GM18507 (cell line): ENCODE data around the gene PRKCH.
A peak's percentile ranks its signal among the peaks of the same experiment; 100 is the strongest.

Experiments used
- DNase-seq: peaks from one replicate; pipeline ENCODE4 v3.0.0; 2011; ENCODE audit warnings: low read depth; ENCODE audit not compliant: insufficient read length; ENCODE audit errors: extremely low spot score
- FAIRE-seq: peaks from 2 replicates; lab custom pipeline; 2011; peaks lifted over from hg19 to GRCh38; lab: Jason Lieb, UNC

PRKCH gene

GRCh38 chr14:61477712-61478462 is 156.5 kb downstream of the PRKCH start:
- DNase-seq, result no peak
- FAIRE-seq, result no peak

- no peak for DNase-seq
- peak; percentile 50 for FAIRE-seq
Measured at GRCh38 chr14:61478971-61479473, 157.6 kb downstream of the PRKCH start.

DNA sequence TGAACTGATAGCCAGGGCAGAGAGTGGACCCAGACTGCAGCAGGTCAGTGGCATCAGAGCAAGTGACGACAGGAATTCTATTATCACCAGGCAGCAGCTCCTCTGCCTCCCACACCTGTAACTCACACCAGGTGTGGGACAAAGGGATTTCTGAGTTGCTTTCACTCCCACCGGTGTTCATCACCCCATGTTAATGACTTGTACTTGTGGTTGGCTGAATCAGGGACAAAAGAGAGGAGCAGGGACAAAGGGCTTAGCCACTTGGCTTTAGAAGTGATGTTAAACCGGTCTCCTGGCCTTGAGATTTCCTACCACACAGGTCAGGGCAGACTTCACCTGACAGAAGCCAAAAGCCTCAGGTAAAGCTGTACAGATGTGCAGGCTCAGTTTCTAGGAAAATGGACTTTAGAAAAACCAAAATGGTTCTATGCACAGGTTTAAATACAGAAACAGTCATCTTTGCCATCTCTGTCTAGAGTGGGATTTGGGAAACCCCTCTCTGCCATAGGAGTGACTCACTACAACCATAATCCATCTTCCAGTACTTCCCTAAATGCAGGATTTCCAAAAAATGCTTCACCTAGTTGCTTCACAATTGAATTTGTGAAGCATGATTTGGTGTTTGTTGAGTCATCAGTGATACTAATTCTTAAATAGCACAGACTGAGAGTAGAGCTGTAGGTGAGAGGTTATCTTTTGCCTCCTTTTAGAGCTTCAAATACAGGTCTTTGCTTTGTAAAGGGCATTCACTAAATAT is 158.5 kb downstream of the PRKCH start:
- DNase-seq, result no peak
- FAIRE-seq, result no peak

DNA sequence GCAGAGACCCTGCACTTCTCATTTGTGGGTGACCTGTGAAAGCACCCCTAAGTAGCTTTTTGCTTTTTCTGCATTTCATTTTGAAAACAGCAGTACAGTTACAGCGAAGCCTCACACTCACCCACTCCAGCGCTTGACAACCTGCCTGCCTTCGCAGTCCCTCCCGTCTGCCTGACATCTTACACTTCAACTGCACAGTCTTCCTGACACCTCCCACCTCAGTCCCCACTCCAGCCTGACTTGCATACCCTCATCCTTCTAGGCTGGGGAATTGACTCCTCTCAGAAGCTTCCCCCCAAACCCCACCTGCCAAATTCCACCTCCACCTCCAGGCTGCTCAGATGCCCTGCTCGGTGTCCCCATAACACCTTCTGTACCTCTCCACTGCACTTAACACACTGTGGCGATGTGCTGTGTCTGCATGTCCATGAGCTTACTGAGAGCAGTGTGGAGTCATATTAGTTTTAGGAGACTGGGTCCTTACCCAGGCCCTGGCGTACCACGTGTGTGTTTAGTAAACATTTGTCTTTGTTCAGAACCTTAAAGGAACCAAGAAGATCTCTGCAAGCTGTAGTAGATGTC is 159.4 kb downstream of the PRKCH start:
- FAIRE-seq (no peak), DNase-seq (no peak)

- DNase-seq, result no peak
- no peak for FAIRE-seq
Measured at GRCh38 chr14:61481701-61482100, 160.3 kb downstream of the PRKCH start.

DNA sequence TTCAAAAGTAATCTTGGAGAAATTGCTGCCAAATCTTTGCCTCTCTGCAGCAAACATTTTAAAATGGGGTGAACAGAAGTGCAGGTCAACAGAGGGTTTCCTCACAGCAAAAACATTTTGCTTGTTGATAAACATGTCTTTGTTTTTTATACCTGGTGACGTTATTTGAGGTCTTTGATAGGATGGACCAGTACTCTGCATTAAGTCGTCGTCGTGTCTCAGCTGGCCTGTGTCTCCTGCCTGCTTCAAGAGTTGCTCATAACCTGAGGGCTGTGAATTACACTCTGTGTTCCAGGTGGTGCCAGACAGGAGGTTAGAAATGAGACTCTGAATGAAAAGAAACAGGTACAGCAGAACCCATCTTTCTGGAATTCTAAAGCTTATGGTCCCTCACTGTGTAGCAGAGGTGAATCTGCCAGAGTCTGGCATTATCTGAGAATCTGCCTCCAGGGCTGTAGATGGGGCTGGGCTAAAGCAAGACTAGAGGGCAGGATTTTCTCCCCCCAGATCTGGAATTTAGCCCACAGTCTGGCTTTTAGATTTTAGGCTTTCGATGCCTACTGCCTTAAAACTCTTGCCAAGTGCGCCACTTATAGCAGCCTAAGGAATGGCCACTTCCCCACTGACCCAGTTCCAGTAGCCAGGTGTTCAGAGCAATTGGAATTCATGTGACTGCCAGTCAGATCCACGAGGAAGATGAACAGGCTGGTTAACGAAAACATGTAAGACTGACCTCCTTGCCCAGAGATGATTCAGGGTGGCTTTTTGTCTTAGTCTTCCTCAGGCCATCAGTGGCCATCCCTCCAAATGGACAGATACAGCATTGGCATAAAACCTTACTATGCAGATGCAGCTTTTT is 161.2 kb downstream of the PRKCH start:
- DNase-seq (no peak), FAIRE-seq (no peak)

DNA sequence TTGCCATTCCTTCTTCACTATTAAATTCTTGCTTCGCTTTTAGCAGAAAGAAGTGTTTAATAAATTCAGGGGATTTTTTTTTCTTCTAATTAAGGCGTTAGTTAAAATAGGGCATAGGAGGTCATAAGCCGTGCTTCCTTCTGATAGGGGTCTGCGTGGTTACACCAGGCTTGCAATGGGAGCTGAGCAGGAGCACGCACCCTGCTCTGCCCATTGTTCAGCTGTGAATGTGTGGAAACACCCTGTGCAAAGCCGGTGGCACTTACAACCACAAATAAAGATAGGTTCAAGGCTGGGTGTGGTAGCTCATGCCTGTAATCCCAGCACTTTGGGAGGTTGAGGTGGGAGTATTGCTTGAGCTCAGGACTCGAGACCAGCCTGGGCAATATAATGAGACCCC is 162.1 kb downstream of the PRKCH start:
- no peak for FAIRE-seq
- DNase-seq, result no peak

GRCh38 chr14:61484031-61484430 is 162.7 kb downstream of the PRKCH start:
- no peak for FAIRE-seq
- no peak for DNase-seq

DNA sequence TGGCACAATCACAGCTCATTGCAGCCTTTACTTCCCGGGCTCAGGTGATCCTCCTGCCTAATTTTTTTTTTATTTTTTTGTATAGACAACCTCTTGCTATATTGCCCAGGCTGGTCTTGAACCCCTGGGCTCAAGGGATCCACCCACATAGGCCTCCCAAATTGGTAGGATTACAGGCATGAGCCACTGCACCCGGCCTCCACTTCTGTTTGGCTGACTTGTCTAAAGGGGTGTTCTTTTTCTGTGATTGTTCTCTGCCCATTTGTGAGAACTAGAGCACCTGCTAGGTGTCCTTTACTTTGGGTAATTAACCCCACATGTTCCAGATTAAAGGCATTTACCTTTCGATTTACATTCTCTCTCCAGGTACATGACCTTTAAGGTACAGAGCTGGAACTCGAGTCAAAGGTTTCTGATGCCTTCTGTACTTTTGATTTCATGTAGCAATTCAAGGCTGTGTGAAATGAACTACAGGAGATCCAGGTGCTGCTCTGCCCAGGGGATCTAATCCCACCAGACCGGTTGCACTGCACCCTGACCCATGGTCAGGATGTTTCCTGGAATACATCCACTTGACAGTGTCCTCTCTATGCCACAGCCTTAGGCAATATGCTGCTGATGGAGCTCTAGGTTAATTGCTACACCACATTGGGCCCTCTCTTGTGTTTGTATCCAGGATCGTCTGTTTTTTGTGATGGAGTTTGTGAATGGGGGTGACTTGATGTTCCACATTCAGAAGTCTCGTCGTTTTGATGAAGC is 163.6 kb downstream of the PRKCH start:
- DNase-seq, result no peak
- FAIRE-seq, result no peak

GRCh38 chr14:61485661-61486060 is 164.3 kb downstream of the PRKCH start:
- FAIRE-seq, result no peak
- DNase-seq, result no peak

DNA sequence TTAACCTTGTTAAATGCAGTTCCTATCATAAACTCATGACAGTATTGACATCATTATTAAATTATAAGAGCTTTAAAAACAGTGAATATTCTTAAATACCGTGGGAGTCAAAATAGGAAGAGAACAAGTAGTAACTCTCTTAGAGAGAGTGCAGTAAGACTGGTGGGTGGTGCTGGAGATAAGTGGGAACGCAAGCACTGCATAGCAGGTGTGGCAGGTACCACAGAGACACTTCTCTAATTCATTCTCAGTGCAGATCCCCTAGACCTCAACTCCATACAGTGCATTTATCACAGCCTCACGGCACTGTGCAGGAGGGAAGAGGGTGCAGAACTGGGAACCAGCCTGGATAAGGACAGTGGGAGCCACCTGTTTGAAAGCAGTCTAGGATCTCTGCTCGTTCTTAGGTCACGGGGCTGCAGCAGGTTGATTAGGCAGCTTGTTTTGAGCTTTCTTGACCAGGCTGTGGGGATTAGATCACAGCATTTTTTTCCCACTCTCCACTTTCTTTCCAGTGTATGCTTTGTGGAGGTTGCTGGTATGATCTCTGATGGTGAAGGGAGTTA is 165.6 kb downstream of the PRKCH start:
- no peak for FAIRE-seq
- DNase-seq, result no peak

DNA sequence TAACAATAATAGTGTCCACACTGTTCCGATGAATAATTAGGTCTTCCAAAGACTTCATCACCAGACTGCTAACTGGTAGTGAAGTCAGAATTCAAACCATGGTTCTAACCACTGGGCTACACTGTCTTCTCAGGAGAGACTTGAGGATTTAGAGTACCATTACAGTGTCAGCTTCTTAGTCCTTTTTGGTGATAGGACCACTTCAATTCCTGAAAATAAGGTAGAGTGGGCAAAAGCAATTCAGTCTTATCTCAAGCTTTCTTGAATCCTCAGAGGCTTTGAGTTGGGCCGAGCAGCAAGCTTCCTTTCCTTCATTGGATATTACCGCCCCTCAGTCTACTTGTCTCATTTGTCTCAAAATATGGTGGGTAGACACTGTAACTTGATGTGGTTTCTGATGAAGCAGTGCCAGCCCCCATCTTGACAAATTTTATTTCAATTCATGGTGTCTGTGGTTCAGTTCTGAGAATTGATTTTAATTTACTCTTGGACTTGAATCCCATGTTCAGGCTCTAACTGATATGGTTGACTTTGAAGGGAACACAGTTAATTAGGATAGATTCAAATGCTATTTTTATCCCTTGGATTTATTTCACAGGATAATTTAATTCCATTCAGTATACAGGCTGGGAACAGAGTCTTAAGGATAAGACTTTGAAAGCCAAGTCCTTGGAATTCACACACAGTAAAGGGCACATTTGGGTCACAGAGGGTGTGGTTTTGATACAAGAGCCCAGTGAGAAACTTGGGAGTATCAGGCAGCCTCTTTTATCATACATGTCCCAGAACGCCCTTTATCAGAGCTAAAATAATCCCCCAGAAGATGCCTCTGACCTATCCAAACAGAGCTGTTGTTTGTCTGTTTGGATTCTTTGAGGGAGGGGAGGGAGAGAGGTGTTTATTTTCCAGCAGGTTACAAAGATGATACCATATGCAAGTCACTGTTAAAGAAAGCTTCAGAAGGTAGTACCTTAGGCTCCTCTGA is 167.3 kb downstream of the PRKCH start:
- DNase-seq, result no peak
- no peak for FAIRE-seq

DNA sequence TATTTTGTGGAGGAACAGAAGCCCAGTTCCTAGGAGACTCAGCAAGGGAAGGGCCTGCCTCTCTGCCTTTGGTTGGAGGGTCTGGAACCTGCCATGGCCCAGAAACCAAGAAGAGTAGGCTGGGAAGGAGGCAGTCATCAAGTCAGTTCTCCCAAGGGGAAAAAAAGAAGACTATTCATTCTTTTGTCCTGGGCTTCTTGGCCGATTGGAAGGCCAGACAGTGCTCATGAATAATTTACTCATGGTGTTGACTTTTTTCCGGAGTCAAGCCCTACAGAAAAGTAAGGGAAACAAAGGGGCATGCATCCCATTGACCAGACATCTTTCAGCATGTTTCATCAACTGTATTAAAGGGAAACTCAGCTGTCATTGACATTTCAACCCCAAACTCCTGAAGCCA is 168.1 kb downstream of the PRKCH start:
- DNase-seq, result no peak
- no peak for FAIRE-seq

DNA sequence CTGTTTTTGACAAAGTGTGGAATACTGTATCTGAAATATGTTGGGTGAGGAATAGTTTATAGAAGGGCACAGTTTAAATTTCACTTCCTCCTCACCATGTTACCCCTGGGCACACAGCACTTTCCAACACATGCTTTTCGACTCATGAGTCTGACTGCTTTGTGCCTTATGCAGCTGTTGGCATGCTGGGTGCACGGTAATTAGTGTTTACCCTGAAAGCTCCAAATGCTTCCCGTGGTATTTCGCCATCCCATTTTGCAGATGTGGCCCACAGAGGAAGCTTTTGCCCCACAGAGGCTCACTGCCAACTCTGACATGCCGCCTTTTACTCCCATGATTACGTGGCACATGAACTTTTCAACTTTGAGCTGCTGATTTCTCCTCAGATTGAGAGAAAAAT is 168.6 kb downstream of the PRKCH start:
- FAIRE-seq, result no peak
- DNase-seq, result no peak

DNA sequence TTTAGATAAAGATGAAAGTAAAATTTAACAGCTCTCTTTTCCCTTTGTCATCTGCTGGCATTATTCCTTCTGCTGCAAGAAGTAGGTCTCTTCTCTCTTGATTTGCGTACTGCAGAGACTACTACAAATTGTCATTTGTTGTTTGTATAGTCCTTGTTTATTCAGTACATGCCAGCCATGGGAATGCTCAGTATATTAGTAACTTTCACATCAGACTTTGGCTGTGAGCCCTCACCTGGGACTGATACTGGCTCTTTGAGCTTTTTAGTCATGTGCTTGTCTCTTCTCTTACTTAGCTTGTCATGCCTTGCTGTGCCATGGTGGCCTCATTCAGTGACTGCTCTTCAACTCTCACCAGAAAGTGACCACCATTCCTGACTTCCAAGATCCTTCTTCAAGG is 169.8 kb downstream of the PRKCH start:
- no peak for FAIRE-seq

GRCh38 chr14:61491876-61492434 is 170.6 kb downstream of the PRKCH start:
- DNase-seq (no peak), FAIRE-seq (no peak)

More for the DNA sequence above, 169.8 kb downstream of the PRKCH start:
- DNase-seq, result no peak

DNA sequence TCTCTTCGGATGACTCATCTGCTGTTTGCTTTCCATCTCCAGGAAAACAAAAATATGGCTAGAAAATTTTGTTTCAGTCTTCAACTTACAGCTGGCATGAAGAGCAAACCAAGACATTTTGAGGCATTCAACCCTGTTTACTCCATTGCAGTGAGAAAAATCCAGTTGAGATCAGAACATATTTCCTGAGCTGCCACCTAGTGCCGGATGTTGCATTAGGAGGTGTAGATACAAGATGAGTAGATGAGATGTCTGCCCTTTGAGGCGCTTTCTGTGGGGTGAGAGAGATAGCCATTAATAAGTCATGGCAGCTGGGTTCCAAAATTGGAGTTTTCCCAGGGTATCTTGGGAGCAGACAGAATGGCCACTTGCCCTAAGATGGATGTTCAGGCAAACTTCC is 171.1 kb downstream of the PRKCH start:
- no peak for FAIRE-seq
- DNase-seq, result no peak
